ENCODE data around the gene NFE2L1.
"Not testable (repeated sequence)": the region's sequence is repeated elsewhere in the genome, so short reads cannot be mapped to it uniquely, and the experiment has no call there.

Gene NFE2L1

GRCh38 chr17:48025040-48025903, 22.9 kb upstream of the NFE2L1 start:
- Histone ChIP-seq H3K9me3 (ENCODE audit: control insufficient read depth, low read depth, low read length) (no peaks in the 10 kb centered on the region), H3K36me3 (ENCODE audit: control insufficient read depth, low read depth, low read length) (no peaks in the 10 kb centered on the region), H3K4me3 (ENCODE audit: low read length) (peak overlapping the region; percentile 69), H3K9ac (ENCODE audit: low read length) (no peak overlapping the region), H3K4me1 (ENCODE audit: control insufficient read depth, low read depth, low read length) (peaks cover 13% of the 10 kb centered on the region), H3K27ac (ENCODE audit: low read length) (no peak overlapping the region), H3K27me3 (ENCODE audit: control insufficient read depth, insufficient read depth, low read length) (peaks cover 24% of the 10 kb centered on the region)

- no peaks in the 10 kb centered on the region for H3K9me3 ChIP-seq (ENCODE audit: control insufficient read depth, low read depth, low read length)
- peaks cover 13% of the 10 kb centered on the region for H3K4me1 ChIP-seq (ENCODE audit: control insufficient read depth, low read depth, low read length)
- H3K27ac ChIP-seq (ENCODE audit: low read length), result no peak overlapping the region
Measured at GRCh38 chr17:48025904-48026501, 22.2 kb upstream of the NFE2L1 start.

GRCh38 chr17:48026502-48027321, 21.4 kb upstream of the NFE2L1 start:
- Histone ChIP-seq H3K4me1 (ENCODE audit: control insufficient read depth, low read depth, low read length) (peaks cover 13% of the 10 kb centered on the region), H3K9me3 (ENCODE audit: control insufficient read depth, low read depth, low read length) (no peaks in the 10 kb centered on the region), H3K27ac (ENCODE audit: low read length) (no peak overlapping the region), H3K36me3 (ENCODE audit: control insufficient read depth, low read depth, low read length) (no peaks in the 10 kb centered on the region), H3K27me3 (ENCODE audit: control insufficient read depth, insufficient read depth, low read length) (peaks cover 24% of the 10 kb centered on the region), H3K9ac (ENCODE audit: low read length) (no peak overlapping the region), H3K4me3 (ENCODE audit: low read length) (no peak overlapping the region)

More at GRCh38 chr17:48025904-48026501, 22.2 kb upstream of the NFE2L1 start:
- peaks cover 24% of the 10 kb centered on the region for H3K27me3 ChIP-seq (ENCODE audit: control insufficient read depth, insufficient read depth, low read length)
- H3K4me3 ChIP-seq (ENCODE audit: low read length), result peak overlapping the region; percentile 69
- H3K9ac ChIP-seq (ENCODE audit: low read length), result no peak overlapping the region
- no peaks in the 10 kb centered on the region for H3K36me3 ChIP-seq (ENCODE audit: control insufficient read depth, low read depth, low read length)

GRCh38 chr17:48027322-48027981, 20.7 kb upstream of the NFE2L1 start:
- Histone ChIP-seq H3K27ac (ENCODE audit: low read length) (no peak overlapping the region), H3K9me3 (ENCODE audit: control insufficient read depth, low read depth, low read length) (no peaks in the 10 kb centered on the region), H3K4me3 (ENCODE audit: low read length) (no peak overlapping the region), H3K36me3 (ENCODE audit: control insufficient read depth, low read depth, low read length) (no peaks in the 10 kb centered on the region), H3K27me3 (ENCODE audit: control insufficient read depth, insufficient read depth, low read length) (peaks cover 24% of the 10 kb centered on the region), H3K9ac (ENCODE audit: low read length) (no peak overlapping the region), H3K4me1 (ENCODE audit: control insufficient read depth, low read depth, low read length) (peaks cover 13% of the 10 kb centered on the region)

GRCh38 chr17:48028736-48029135, 19.4 kb upstream of the NFE2L1 start:
- H3K9me3 ChIP-seq (ENCODE audit: control insufficient read depth, low read depth, low read length), result no peaks in the 10 kb centered on the region
- no peak overlapping the region for H3K9ac ChIP-seq (ENCODE audit: low read length)
- H3K27me3 ChIP-seq (ENCODE audit: control insufficient read depth, insufficient read depth, low read length), result peaks cover 24% of the 10 kb centered on the region
- peaks cover 10% of the 10 kb centered on the region for H3K4me1 ChIP-seq (ENCODE audit: control insufficient read depth, low read depth, low read length)
- no peaks in the 10 kb centered on the region for H3K36me3 ChIP-seq (ENCODE audit: control insufficient read depth, low read depth, low read length)
- no peak overlapping the region for H3K4me3 ChIP-seq (ENCODE audit: low read length)
- no peak overlapping the region for H3K27ac ChIP-seq (ENCODE audit: low read length)

GRCh38 chr17:48030531-48030930, 17.6 kb upstream of the NFE2L1 start:
- Histone ChIP-seq H3K27ac (ENCODE audit: low read length) (no peak overlapping the region), H3K4me3 (ENCODE audit: low read length) (no peak overlapping the region), H3K9me3 (ENCODE audit: control insufficient read depth, low read depth, low read length) (no peaks in the 10 kb centered on the region), H3K4me1 (ENCODE audit: control insufficient read depth, low read depth, low read length) (peaks cover 5% of the 10 kb centered on the region), H3K9ac (ENCODE audit: low read length) (no peak overlapping the region), H3K36me3 (ENCODE audit: control insufficient read depth, low read depth, low read length) (no peaks in the 10 kb centered on the region), H3K27me3 (ENCODE audit: control insufficient read depth, insufficient read depth, low read length) (peaks cover 8% of the 10 kb centered on the region)

GRCh38 chr17:48031966-48032365, 16.2 kb upstream of the NFE2L1 start:
- peaks cover 9% of the 10 kb centered on the region for H3K27me3 ChIP-seq (ENCODE audit: control insufficient read depth, insufficient read depth, low read length)
- H3K4me3 ChIP-seq (ENCODE audit: low read length), result no peak overlapping the region
- H3K9me3 ChIP-seq (ENCODE audit: control insufficient read depth, low read depth, low read length), result no peaks in the 10 kb centered on the region
- no peaks in the 10 kb centered on the region for H3K36me3 ChIP-seq (ENCODE audit: control insufficient read depth, low read depth, low read length)
- H3K4me1 ChIP-seq (ENCODE audit: control insufficient read depth, low read depth, low read length), result no peaks in the 10 kb centered on the region
- no peak overlapping the region for H3K9ac ChIP-seq (ENCODE audit: low read length)
- no peak overlapping the region for H3K27ac ChIP-seq (ENCODE audit: low read length)

GRCh38 chr17:48034734-48035133, 13.4 kb upstream of the NFE2L1 start:
- not testable (repeated sequence) for H3K9ac ChIP-seq (ENCODE audit: low read length); H3K4me3 ChIP-seq (ENCODE audit: low read length); H3K4me1 ChIP-seq (ENCODE audit: control insufficient read depth, low read depth, low read length); H3K36me3 ChIP-seq (ENCODE audit: control insufficient read depth, low read depth, low read length); H3K9me3 ChIP-seq (ENCODE audit: control insufficient read depth, low read depth, low read length); H3K27ac ChIP-seq (ENCODE audit: low read length)
- H3K27me3 ChIP-seq (ENCODE audit: control insufficient read depth, insufficient read depth, low read length), result peaks cover 32% of the 10 kb centered on the region

GRCh38 chr17:48036693-48037035, 11.5 kb upstream of the NFE2L1 start:
- peak overlapping the region; percentile 59 for H3K4me3 ChIP-seq (ENCODE audit: low read length)

GRCh38 chr17:48037036-48037837, 10.9 kb upstream of the NFE2L1 start, which contains the start of gene COPZ2:
Gene COPZ2, minus strand, starts transcription at chr17:48037797. Its CDS starts 20 bp downstream, at chr17:48037777.
- Histone ChIP-seq H3K36me3 (ENCODE audit: control insufficient read depth, low read depth, low read length) (no peaks in the 10 kb centered on the region), H3K4me1 (ENCODE audit: control insufficient read depth, low read depth, low read length) (no peaks in the 10 kb centered on the region), H3K27me3 (ENCODE audit: control insufficient read depth, insufficient read depth, low read length) (peaks cover 32% of the 10 kb centered on the region), H3K4me3 (ENCODE audit: low read length) (peak within 1 kb of the TSS; percentile 59), H3K9ac (ENCODE audit: low read length) (no peak within 1 kb of the TSS), H3K9me3 (ENCODE audit: control insufficient read depth, low read depth, low read length) (no peaks in the 10 kb centered on the region), H3K27ac (ENCODE audit: low read length) (no peak within 1 kb of the TSS)

More at GRCh38 chr17:48036693-48037035, 11.5 kb upstream of the NFE2L1 start:
- H3K9me3 ChIP-seq (ENCODE audit: control insufficient read depth, low read depth, low read length), result no peaks in the 10 kb centered on the region
- H3K27ac ChIP-seq (ENCODE audit: low read length), result no peak overlapping the region
- H3K36me3 ChIP-seq (ENCODE audit: control insufficient read depth, low read depth, low read length), result no peaks in the 10 kb centered on the region
- no peaks in the 10 kb centered on the region for H3K4me1 ChIP-seq (ENCODE audit: control insufficient read depth, low read depth, low read length)
- no peak overlapping the region for H3K9ac ChIP-seq (ENCODE audit: low read length)
- peaks cover 32% of the 10 kb centered on the region for H3K27me3 ChIP-seq (ENCODE audit: control insufficient read depth, insufficient read depth, low read length)
